ENCODE measurements around the gene DOK6.
"Not testable (repeated sequence)": the region's sequence is repeated elsewhere in the genome, so short reads cannot be mapped to it uniquely, and the experiment has no call there.

The DOK6 gene

GRCh38 chr18:69834980-69835379 lies 434.3 kb downstream of the DOK6 start:
- not testable (repeated sequence) for DNase-seq

- DNase-seq, result no peak
Measured at GRCh38 chr18:69838003-69838402, 437.3 kb downstream of the DOK6 start.

GRCh38 chr18:69838620-69839411 lies 438.1 kb downstream of the DOK6 start:
- no peak for DNase-seq

- DNase-seq, result no peak
Measured at GRCh38 chr18:69839497-69839896, 438.8 kb downstream of the DOK6 start.

GRCh38 chr18:69840001-69840400 lies 439.3 kb downstream of the DOK6 start:
- DNase-seq, result no peak

GRCh38 chr18:69840445-69840844 lies 439.8 kb downstream of the DOK6 start:
- no peak for DNase-seq

GRCh38 chr18:69841117-69841516 lies 440.4 kb downstream of the DOK6 start:
- DNase-seq, result no peak

GRCh38 chr18:69843015-69843414 lies 442.3 kb downstream of the DOK6 start:
- DNase-seq, result no peak

- no peak for DNase-seq
Measured at GRCh38 chr18:69844656-69845055, 444.0 kb downstream of the DOK6 start.

- no peak for DNase-seq
Measured at GRCh38 chr18:69845593-69846506, 445.2 kb downstream of the DOK6 start.

GRCh38 chr18:69853051-69853450 lies 452.4 kb downstream of the DOK6 start:
- no peak for DNase-seq

- no peak for DNase-seq
Measured at GRCh38 chr18:69854455-69854854, 453.8 kb downstream of the DOK6 start.

GRCh38 chr18:69858897-69859296 lies 458.2 kb downstream of the DOK6 start:
- no peak for DNase-seq

- DNase-seq, result not testable (repeated sequence)
Measured at GRCh38 chr18:69864802-69865201, 464.1 kb downstream of the DOK6 start.

- no peak for DNase-seq
Measured at GRCh38 chr18:69865776-69866175, 465.1 kb downstream of the DOK6 start.

- DNase-seq, result no peak
Measured at GRCh38 chr18:69866212-69866611, 465.5 kb downstream of the DOK6 start.

GRCh38 chr18:69870736-69871135 lies 470.0 kb downstream of the DOK6 start:
- no peak for DNase-seq

- DNase-seq, result no peak
Measured at GRCh38 chr18:69871363-69871762, 470.7 kb downstream of the DOK6 start.

GRCh38 chr18:69872661-69873060 lies 472.0 kb downstream of the DOK6 start:
- DNase-seq, result no peak

- DNase-seq, result no peak
Measured at GRCh38 chr18:69874058-69874457, 473.4 kb downstream of the DOK6 start.

- no peak for DNase-seq
Measured at GRCh38 chr18:69876490-69876889, 475.8 kb downstream of the DOK6 start.

GRCh38 chr18:69878213-69878933 lies 477.7 kb downstream of the DOK6 start:
- DNase-seq, result no peak

- DNase-seq, result not testable (repeated sequence)
Measured at GRCh38 chr18:69879051-69879450, 478.4 kb downstream of the DOK6 start.
